GM21390 (cell line): Measurements from ENCODE around the gene NDUFS8.

ENCODE experiments used
- ATAC-seq: cut with Tn5 transposase; IDR thresholded peaks from one replicate; pipeline ENCODE4 v1.9.1; 2021; ENCODE audit not compliant: unreplicated experiment

Gene NDUFS8

DNA sequence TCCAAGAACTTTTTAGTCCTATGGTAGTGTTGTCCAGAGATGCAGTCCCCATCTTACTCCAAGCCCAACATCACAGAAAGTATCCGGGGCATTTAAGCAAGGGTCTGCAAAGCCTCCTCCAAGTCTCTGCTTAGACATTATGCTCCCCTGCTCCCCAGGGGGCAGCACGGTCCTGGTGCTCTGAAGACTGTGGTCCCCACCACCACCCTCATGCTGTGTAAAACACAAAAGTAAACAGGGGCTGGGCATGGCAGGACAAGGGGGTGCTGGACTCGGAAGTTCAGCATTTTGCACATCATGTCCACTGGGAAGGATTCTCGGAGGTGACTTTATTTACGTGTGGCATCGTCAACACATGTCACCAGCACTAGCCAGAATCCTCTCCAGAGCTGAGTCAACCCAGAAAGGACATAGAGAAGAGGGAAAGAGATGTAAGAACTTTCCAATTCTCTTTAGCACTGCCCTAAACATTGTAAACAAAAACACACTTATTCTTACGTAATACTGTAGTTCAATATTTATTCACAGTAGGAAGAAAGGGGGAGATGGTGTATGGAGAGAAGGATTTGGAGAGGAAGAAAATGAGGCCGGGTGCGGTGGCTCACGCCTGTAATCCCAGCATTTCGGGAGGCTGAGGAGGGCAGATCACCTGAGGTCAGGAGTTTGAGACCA, 46.0 kb downstream of the NDUFS8 start:
- no peak for ATAC-seq

GRCh38 chr11:68077617-68078582, 47.4 kb downstream of the NDUFS8 start:
- ATAC-seq, result no peak

DNA sequence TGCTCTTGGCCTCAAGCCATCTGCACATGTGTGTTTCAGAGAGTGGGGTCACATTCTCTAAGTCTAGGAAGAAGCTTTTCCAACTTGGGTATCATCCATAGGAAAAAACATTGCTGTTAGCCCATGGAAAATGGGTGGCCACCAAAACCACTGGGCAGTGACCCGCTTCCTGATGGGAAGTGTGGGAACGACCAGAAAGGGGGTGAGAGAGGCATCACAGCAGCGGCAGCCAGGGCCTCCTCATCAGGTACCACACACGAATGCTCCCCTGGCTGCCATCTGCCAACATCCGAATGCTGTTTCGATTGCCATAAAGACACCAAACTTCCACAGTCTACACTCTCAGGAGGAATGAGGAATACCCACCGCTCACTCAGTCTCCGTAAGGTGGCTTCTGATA, 50.4 kb downstream of the NDUFS8 start:
- ATAC-seq, result no peak

GRCh38 chr11:68081691-68082090, 51.2 kb downstream of the NDUFS8 start:
- no peak for ATAC-seq

DNA sequence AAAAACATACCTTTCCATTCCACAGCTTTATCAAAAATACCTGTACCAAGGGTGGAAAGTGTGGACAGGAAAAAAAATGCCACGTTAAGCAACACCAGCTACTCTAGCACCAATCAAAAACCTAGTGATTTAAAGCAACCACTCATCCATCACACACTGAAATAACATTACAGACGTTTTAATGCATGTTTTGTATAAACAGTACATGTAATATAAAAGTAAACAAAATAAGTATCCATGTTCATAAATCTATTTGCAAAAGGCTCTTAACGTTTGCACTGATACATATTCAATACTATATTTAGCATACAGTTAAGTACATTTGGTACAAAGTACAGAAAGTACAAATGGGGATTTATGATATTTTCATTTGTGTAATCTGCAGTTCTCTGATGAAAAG, 52.0 kb downstream of the NDUFS8 start:
- ATAC-seq, result no peak

- ATAC-seq, result no peak
Measured at GRCh38 chr11:68083517-68083916, 53.0 kb downstream of the NDUFS8 start.
